Tibial artery (tissue), 4 donors: ENCODE results near the gene USF3.
A peak's percentile ranks its signal among the peaks of the same experiment; 100 is the strongest.

ENCODE experiments used
- DNase-seq, 2 donors: peaks; one replicate each; pipeline ENCODE4 v3.0.0-alpha.2; 2019
- H3K27ac ChIP-seq, 2 donors: fragments of 200-600 bp; sonication (generic) in 1 of 2; 1 replicate in 1 of 2; 2 replicates in 1 of 2; pipeline ENCODE4 v1.5.1; 2018 to 2019; ENCODE audit warnings: mild to moderate bottlenecking in 1 of 2
- H3K27me3 ChIP-seq, 2 donors: fragments of 200-600 bp; sonication (generic) in 1 of 2; one replicate each; pipeline versions ENCODE4 v1.5.1 to v1.6.0; 2016 to 2019
- H3K36me3 ChIP-seq, 3 donors: fragments of 200-600 bp; sonication (generic) in 2 of 3; one replicate each; pipeline ENCODE4 v1.5.1; 2016 to 2019; ENCODE audit warnings: mild to moderate bottlenecking in 2 of 3
- H3K4me1 ChIP-seq, 4 donors: fragments of 200-600 bp; sonication (generic) in 2 of 4; 1 replicate in 3 of 4; 2 replicates in 1 of 4; pipeline ENCODE4 v1.5.1; 2016 to 2019
- H3K4me3 ChIP-seq, 2 donors: fragments of 200-600 bp; sonication (generic) in 1 of 2; 1 replicate in 1 of 2; 2 replicates in 1 of 2; pipeline ENCODE4 v1.5.1; 2018 to 2019; ENCODE audit warnings: mild to moderate bottlenecking in 2 of 2
- H3K9me3 ChIP-seq, 3 donors: fragments of 200-600 bp; sonication (generic) in 1 of 3; one replicate each; pipeline ENCODE4 v1.5.1; 2016 to 2019
- CTCF ChIP-seq, 2 experiments: fragments of 200-600 bp in 1 of 2; fragments of 450-650 bp in 1 of 2; IDR thresholded peaks; one replicate each; pipeline ENCODE4 v1.5.1; 2017 to 2019; ENCODE audit warnings: antibody characterized with exemption in 2 of 2, mild to moderate bottlenecking in 1 of 2, moderate library complexity in 1 of 2
- intact Hi-C: fragments of 100-400 bp; cut with DNase I; formaldehyde crosslinking; loops from one replicate; pipeline ENCODE4 v1.15.0; 2023; ENCODE audit warnings: low total_unique reads

USF3 gene

GRCh38 chr3:113712129-113712528, 15.7 kb upstream of the USF3 start:
- DNase-seq = no peak
- Histone ChIP-seq H3K36me3 (no peaks in the 10 kb centered on the region), H3K4me1 (no peaks in the 10 kb centered on the region), H3K27ac (no peak overlapping the region), H3K27me3 (peaks cover 0 to 5% of the 10 kb centered on the region in 2 donors), H3K9me3 (no peaks in the 10 kb centered on the region), H3K4me3 (no peak overlapping the region)
- TF ChIP-seq CTCF (IDR thresholded peaks at IDR 0.05) = no peak
- intact Hi-C loops = no loop called here

- peaks cover 0 to 5% of the 10 kb centered on the region in 2 donors for H3K27me3 ChIP-seq
- TF ChIP-seq CTCF (IDR thresholded peaks at IDR 0.05) = no peak
- no peaks in the 10 kb centered on the region for H3K9me3 ChIP-seq
- no peak overlapping the region for H3K4me3 ChIP-seq
- DNase-seq = no peak
- no peaks in the 10 kb centered on the region for H3K36me3 ChIP-seq
- intact Hi-C loops = no loop called here
- H3K27ac ChIP-seq = no peak overlapping the region
- H3K4me1 ChIP-seq = no peaks in the 10 kb centered on the region
Measured at GRCh38 chr3:113707835-113708234, 11.4 kb upstream of the USF3 start.

- Histone ChIP-seq H3K4me3 (peak overlapping the region; percentile 32 to 36), H3K27ac (peak overlapping the region in 1 of 2 donors; percentile 99), H3K36me3 (no peaks in the 10 kb centered on the region), H3K27me3 (no peaks in the 10 kb centered on the region), H3K4me1 (peaks cover 0 to 35% (median 17%) of the 10 kb centered on the region in 4 donors), H3K9me3 (no peaks in the 10 kb centered on the region)
- intact Hi-C loops = loop anchor here (10.0 kb wide), 1 partner anchor 184 kb away; the partner anchor contains the start of gene SPICE1
- no peak for TF ChIP-seq CTCF (IDR thresholded peaks at IDR 0.05)
- DNase-seq = no peak
Measured at GRCh38 chr3:113698956-113699355, 2.5 kb upstream of the USF3 start.

- peak overlapping the region; percentile 99 for H3K27ac ChIP-seq
- intact Hi-C loops = loop anchor here (10.0 kb wide), 1 partner anchor 183 kb away; the partner anchor contains the start of gene SPICE1
- H3K36me3 ChIP-seq = no peaks in the 10 kb centered on the region
- no peak for TF ChIP-seq CTCF (IDR thresholded peaks at IDR 0.05)
- H3K4me1 ChIP-seq = peaks cover 0 to 39% (median 17%) of the 10 kb centered on the region in 4 donors
- no peak overlapping the region for H3K4me3 ChIP-seq
- H3K27me3 ChIP-seq = no peaks in the 10 kb centered on the region
- no peak for DNase-seq
- no peaks in the 10 kb centered on the region for H3K9me3 ChIP-seq
Measured at GRCh38 chr3:113698213-113698742, 1.8 kb upstream of the USF3 start.

DNA sequence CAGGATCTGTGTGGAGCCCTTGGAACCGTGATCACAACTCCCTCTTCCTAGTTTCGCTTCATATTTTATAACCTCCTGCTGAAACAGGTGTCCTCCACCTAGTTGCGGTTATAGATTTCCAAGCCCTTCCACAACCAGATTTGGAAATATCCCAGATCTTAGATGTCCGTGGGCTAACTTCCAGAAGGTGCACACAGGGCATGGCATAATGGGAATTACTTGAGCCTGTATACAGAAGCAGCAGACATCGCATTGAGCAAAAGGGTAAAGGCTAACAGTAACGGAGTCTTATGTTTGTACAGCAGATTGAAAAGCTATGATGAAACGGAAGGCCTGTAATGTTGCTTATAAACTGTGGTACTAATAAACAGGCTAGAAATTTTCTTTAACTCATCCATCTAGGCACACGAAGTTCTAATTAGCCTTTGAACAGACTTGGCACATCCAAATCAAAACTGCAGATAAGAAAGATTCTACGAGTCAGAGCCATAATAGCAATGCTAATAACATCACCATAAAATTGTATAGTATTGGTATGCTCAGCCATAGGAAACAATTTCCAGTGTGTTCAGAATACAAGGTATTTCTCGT, 1.2 kb upstream of the USF3 start:
- Histone ChIP-seq H3K4me3 (peak overlapping the region; percentile 100), H3K4me1 (peaks cover 0 to 39% (median 17%) of the 10 kb centered on the region in 4 donors), H3K27ac (peak overlapping the region; percentile 99), H3K36me3 (no peaks in the 10 kb centered on the region), H3K9me3 (no peaks in the 10 kb centered on the region), H3K27me3 (no peaks in the 10 kb centered on the region)
- DNase-seq = no peak
- TF ChIP-seq CTCF (IDR thresholded peaks at IDR 0.05) = no peak
- intact Hi-C loops = loop anchor here (2.0 to 10.0 kb wide), 2 partner anchors 49 to 183 kb away; partner anchors contain the start of genes ATP6V1A, NAA50 and SPICE1
